NCI-H2107 treated with DMSO at 0.1 percent for 48 hours (cell line): ENCODE data around the gene BTG4.
A peak's percentile ranks its signal among the peaks of the same experiment; 100 is the strongest.

ENCODE experiments used
- DNase-seq: peaks from one replicate; lab custom pipeline; 2025; ENCODE audit not compliant: unreplicated experiment; lab: John Stamatoyannopoulos, UW

BTG4 gene

DNA sequence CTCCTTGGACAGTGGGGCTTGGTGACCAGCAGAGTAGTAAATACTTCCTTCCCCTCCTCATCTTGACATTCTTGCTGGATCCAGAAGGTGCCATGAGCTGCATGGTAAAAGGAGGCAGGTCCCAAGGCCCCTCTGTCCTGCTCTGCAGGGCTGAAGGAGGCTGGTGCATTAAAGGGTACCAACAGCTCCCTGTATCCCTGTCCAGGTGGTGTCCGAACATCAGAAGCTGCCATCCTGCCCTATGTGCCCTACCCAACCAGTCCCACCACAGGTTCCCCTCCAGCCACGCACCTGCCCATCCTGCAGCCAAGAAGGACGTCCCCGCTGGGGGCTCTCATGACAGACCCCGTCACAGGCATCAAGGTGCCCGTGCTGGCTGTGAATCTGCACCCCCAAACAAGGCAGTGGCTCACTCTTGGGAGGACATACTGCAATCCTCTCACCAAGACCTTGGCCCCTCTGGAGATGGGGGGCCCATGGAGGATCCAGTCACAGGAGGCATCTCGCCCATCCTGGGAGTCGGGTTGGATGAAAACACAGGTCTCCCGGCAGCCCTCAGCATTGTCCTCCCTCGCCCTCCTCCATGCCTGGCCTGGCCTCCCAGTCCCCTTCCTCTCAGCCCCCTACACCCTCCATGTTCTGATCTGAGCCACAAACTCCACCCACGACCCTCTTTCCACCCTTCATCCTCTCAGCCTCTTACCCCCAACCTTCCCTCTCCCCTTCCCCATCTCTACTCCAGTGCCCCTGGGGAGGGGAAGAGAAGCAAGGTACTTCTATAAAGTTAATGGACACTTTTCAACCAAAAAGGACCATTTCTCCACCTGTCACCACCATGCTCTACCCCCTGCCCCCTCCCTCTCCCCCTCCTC is 55.1 kb downstream of the BTG4 start:
- DNase-seq = no peak

- no peak for DNase-seq
Measured at GRCh38 chr11:111456086-111456858, 55.9 kb downstream of the BTG4 start.

DNA sequence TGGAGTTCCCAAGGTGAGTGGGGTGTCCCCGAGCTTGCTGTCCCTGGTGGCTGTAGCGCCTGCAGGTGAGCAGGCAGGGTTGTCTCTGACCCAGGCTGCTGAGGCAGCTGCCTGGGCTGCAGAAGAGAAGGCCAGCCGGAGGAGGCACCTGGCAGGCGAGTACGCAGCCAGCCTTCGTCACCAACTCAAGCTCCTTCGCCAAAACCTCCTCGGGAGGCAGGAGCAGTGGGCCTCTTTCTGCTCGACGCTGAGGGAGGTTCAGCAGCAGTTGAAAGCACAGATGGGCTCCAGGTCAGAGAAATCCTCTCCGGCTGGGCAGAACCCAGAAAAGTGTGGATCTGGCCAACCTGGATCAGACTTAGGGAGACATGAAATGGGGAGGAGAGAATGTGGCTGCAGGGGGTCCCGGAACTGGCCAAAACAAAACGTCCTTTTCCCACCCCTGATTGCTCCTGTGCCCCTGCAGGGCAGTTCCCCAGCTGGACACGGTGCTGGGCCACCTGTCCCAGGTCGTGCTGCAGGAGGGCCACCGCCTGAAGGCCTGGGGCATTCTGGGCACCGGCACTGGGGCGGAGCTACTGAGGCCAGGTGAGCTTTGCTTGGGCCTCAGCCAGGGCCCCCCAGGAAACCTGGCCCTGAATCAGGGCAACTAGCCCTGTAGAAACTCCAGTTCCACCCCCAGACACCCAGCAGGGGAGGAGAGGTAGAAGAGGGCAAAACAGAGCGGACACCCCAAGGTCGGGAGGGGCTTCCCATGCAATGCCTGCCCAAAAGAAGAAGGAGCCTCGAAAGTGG is 56.7 kb downstream of the BTG4 start:
- DNase-seq = peak; percentile 35

- peak; percentile 68 for DNase-seq
Measured at GRCh38 chr11:111454561-111455192, 57.5 kb downstream of the BTG4 start.

GRCh38 chr11:111452817-111453552 is 59.2 kb downstream of the BTG4 start:
- DNase-seq = no peak

DNA sequence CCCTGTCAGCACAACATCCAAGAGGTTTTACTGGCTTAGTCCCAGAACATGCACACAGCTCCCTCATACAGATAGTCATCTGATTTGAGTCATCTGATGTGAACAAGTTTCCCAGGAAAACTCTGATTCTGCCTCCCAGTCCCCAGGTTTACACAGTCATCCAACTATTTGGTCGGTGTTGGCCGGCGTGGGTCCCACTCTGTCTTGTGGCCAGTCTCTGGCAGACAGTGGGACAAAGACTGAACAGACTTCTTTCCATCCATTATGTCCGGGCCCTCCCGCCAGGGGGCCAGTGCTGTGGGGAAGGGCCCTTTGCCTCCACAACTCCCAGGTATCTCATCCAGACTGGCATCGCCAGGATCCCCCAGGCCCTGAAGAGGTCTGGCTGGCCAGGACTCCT is 60.0 kb downstream of the BTG4 start:
- DNase-seq = no peak

GRCh38 chr11:111450480-111451320 is 61.5 kb downstream of the BTG4 start:
- no peak for DNase-seq

GRCh38 chr11:111449696-111450479 is 62.3 kb downstream of the BTG4 start:
- no peak for DNase-seq

GRCh38 chr11:111448831-111449557 is 63.2 kb downstream of the BTG4 start:
- no peak for DNase-seq

DNA sequence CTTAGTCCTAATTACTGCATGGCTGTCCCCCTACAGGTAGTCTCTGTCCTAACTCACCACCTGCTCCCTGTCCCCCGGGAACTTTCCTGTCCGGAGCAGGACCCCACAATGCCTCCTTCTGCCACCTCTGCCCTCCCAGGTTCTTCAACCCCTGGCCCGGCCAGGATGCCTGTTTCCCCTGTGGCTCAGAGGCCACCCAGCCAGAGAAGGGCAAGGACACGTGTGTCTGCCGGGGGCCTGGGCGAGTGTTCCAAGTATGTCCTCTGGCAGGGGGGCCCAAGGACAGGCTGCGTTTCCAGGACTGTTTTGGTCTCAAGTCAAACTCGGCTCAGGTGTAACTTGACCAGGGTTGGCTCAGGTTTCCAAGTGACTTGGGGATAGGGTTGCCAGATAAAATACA is 63.8 kb downstream of the BTG4 start:
- peak; percentile 16 for DNase-seq

DNA sequence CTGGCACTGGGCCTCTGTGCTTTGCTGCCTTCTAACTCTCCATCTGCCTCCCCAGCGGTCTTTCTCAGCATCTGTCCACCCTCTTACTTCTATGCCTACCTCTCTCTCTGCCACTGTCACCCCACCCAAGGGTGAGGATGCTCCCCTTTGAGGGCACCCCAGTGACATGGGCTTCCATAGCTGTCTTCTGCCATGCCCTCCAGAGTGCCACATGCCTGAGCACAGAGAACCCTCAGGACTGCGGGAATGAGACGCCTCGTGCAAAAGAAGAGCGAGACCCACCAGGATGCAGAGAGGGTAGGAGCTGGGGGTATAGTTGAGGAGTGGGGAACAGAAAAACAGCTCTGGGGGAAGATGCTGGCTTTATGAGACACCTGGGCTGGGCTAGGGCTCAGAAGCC is 64.3 kb downstream of the BTG4 start:
- no peak for DNase-seq

DNA sequence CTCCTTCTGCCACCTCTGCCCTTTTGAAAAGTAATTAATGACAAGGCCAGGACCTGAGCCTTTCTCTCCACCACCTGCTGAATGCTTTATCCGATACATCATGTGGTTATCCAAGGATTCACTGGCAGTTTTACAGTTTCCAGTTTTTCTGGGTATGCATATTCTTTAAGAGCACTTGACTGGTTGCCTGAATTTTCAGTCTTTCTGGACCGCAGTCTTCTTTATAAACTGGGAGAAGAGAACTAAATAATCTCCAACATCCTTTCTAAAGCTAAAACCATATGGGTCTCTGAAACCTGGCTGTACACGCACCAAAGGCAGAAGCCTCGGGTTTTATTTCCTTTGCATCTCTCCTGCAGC is 65.1 kb downstream of the BTG4 start:
- DNase-seq = no peak

GRCh38 chr11:111446404-111447111 is 65.6 kb downstream of the BTG4 start:
- peak; percentile 94 for DNase-seq

DNA sequence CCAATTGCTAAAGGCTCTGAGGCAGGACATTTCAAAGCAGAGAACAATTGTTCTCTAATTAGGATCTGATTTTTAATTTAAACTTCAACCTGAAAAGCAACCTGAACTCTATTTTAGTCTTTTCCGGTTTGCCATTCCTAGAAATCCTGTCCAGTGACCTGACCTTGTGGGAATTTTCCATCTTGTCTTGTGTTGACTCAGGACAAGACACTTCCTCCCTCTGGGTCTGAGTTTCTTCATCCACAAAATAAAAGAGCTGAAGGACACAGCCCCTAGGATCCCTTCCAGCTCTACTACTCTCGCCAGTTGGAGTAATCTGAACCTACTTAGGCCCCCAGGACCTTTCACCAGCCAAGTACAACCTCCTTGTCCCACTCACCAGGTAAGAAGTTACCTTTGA is 66.6 kb downstream of the BTG4 start:
- DNase-seq = no peak
